ENCODE data around the gene STK17A.

Gene STK17A

DNA sequence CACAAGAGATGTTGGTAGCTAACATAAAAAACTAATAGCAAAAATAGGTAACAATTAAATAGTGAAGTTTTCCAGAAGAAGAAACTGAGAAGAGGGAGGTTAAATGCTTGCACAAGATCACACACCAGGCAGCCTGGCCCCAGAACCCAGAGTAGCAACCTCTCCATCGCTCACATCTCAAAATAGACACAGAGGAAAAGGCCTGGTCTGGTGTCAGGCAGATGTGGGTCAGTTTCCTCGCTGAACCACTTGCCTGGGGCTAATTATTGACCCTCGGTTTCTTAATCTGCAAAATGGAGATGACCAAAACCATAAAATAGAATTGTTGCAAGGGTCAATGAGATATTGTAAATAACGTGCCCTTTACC lies 44.5 kb upstream of the STK17A start:
- no peaks in the 10 kb centered on the region for H3K79me2 ChIP-seq (ENCODE audit: insufficient read depth, low read length)
- H3K4me1 ChIP-seq (ENCODE audit: insufficient read depth, low read length) = peaks cover 28% of the 10 kb centered on the region
- DNase-seq (no peak), ATAC-seq (ENCODE audit: insufficient read depth, low read depth) (no peak)
- H3K36me3 ChIP-seq (ENCODE audit: insufficient read depth, low read length) = no peaks in the 10 kb centered on the region
- TF ChIP-seq EZH2 (IDR thresholded peaks at IDR 0.05; ENCODE audit: borderline replicate concordance, low read depth, low read length, severe bottlenecking) (no peak), CTCF (IDR thresholded peaks at IDR 0.05; ENCODE audit: borderline replicate concordance, extremely low read depth, low read length, poor library complexity, severe bottlenecking) (no peak)
- H4K20me1 ChIP-seq (ENCODE audit: insufficient read depth, low read length) = no peaks in the 10 kb centered on the region
- H3K4me2 ChIP-seq (ENCODE audit: insufficient read depth, low read length) = no peak overlapping the region
- H3K9me3 ChIP-seq (ENCODE audit: insufficient read depth, low read length, severe bottlenecking) = no peaks in the 10 kb centered on the region
- H3K9ac ChIP-seq (ENCODE audit: low read depth, low read length) = no peak overlapping the region
- no peak overlapping the region; the same call in 1 of the 2 replicates for H2AFZ ChIP-seq (ENCODE audit: low read depth, low read length)
- no peaks in the 10 kb centered on the region for H3K27me3 ChIP-seq (ENCODE audit: insufficient read depth, low read length, poor library complexity)
- H3K4me3 ChIP-seq (ENCODE audit: low read depth in 1 of 2, low read length in 2 of 2) = no peak overlapping the region
- peak overlapping the region; percentile 56 for H3K27ac ChIP-seq (ENCODE audit: low read length)

DNA sequence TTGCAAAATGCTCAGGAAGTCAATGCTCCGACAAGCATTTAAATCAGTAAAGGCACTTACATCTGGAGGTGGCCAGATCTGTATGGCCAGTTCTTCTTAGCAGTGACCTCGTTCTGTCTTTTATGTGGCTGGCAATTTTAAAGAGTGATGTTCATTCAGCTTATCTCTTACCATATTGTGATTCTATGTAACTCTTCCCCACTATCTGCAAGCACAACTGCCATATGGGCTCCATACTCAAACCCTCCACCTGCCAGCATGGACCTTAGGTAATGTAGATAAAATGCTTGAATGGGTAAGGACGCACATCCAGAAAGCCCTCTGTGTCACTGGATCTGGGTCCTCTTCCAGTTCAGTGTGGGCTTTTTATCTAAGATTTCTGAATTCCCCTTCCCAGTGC lies 42.4 kb upstream of the STK17A start:
- no peak for ATAC-seq (ENCODE audit: insufficient read depth, low read depth)
- H4K20me1 ChIP-seq (ENCODE audit: insufficient read depth, low read length) = no peaks in the 10 kb centered on the region
- no peaks in the 10 kb centered on the region for H3K9me3 ChIP-seq (ENCODE audit: insufficient read depth, low read length, severe bottlenecking)
- H3K4me3 ChIP-seq (ENCODE audit: low read depth in 1 of 2, low read length in 2 of 2) = no peak overlapping the region
- H3K4me2 ChIP-seq (ENCODE audit: insufficient read depth, low read length) = no peak overlapping the region
- no peak for TF ChIP-seq CTCF (IDR thresholded peaks at IDR 0.05; ENCODE audit: borderline replicate concordance, extremely low read depth, low read length, poor library complexity, severe bottlenecking)
- no peak for TF ChIP-seq EZH2 (IDR thresholded peaks at IDR 0.05; ENCODE audit: borderline replicate concordance, low read depth, low read length, severe bottlenecking)
- no peaks in the 10 kb centered on the region for H3K79me2 ChIP-seq (ENCODE audit: insufficient read depth, low read length)
- no peaks in the 10 kb centered on the region for H3K36me3 ChIP-seq (ENCODE audit: insufficient read depth, low read length)
- DNase-seq = no peak
- no peak overlapping the region for H2AFZ ChIP-seq (ENCODE audit: low read depth, low read length)
- peaks cover 29% of the 10 kb centered on the region for H3K4me1 ChIP-seq (ENCODE audit: insufficient read depth, low read length)
- H3K9ac ChIP-seq (ENCODE audit: low read depth, low read length) = no peak overlapping the region
- no peaks in the 10 kb centered on the region for H3K27me3 ChIP-seq (ENCODE audit: insufficient read depth, low read length, poor library complexity)
- no peak overlapping the region for H3K27ac ChIP-seq (ENCODE audit: low read length)

GRCh38 chr7:43542716-43543115 lies 40.2 kb upstream of the STK17A start:
- Histone ChIP-seq H3K4me2 (ENCODE audit: insufficient read depth, low read length) (no peak overlapping the region), H3K79me2 (ENCODE audit: insufficient read depth, low read length) (no peaks in the 10 kb centered on the region), H3K9me3 (ENCODE audit: insufficient read depth, low read length, severe bottlenecking) (no peaks in the 10 kb centered on the region), H3K4me3 (ENCODE audit: low read depth in 1 of 2, low read length in 2 of 2) (no peak overlapping the region), H3K27ac (ENCODE audit: low read length) (no peak overlapping the region), H4K20me1 (ENCODE audit: insufficient read depth, low read length) (no peaks in the 10 kb centered on the region), H3K36me3 (ENCODE audit: insufficient read depth, low read length) (no peaks in the 10 kb centered on the region), H3K9ac (ENCODE audit: low read depth, low read length) (no peak overlapping the region), H3K4me1 (ENCODE audit: insufficient read depth, low read length) (peaks cover 12% of the 10 kb centered on the region), H3K27me3 (ENCODE audit: insufficient read depth, low read length, poor library complexity) (no peaks in the 10 kb centered on the region), H2AFZ (ENCODE audit: low read depth, low read length) (no peak overlapping the region)
- DNase-seq = no peak
- ATAC-seq (ENCODE audit: insufficient read depth, low read depth) = no peak
- TF ChIP-seq CTCF (IDR thresholded peaks at IDR 0.05; ENCODE audit: borderline replicate concordance, extremely low read depth, low read length, poor library complexity, severe bottlenecking) = no peak
- TF ChIP-seq EZH2 (IDR thresholded peaks at IDR 0.05; ENCODE audit: borderline replicate concordance, low read depth, low read length, severe bottlenecking) = no peak

- Histone ChIP-seq H2AFZ (ENCODE audit: low read depth, low read length) (no peak overlapping the region), H3K4me3 (ENCODE audit: low read depth in 1 of 2, low read length in 2 of 2) (no peak overlapping the region), H3K4me1 (ENCODE audit: insufficient read depth, low read length) (peaks cover 4% of the 10 kb centered on the region), H3K4me2 (ENCODE audit: insufficient read depth, low read length) (no peak overlapping the region), H3K9me3 (ENCODE audit: insufficient read depth, low read length, severe bottlenecking) (no peaks in the 10 kb centered on the region), H3K9ac (ENCODE audit: low read depth, low read length) (no peak overlapping the region), H3K79me2 (ENCODE audit: insufficient read depth, low read length) (no peaks in the 10 kb centered on the region), H3K27me3 (ENCODE audit: insufficient read depth, low read length, poor library complexity) (no peaks in the 10 kb centered on the region), H3K27ac (ENCODE audit: low read length) (no peak overlapping the region), H3K36me3 (ENCODE audit: insufficient read depth, low read length) (no peaks in the 10 kb centered on the region), H4K20me1 (ENCODE audit: insufficient read depth, low read length) (no peaks in the 10 kb centered on the region)
- no peak for TF ChIP-seq CTCF (IDR thresholded peaks at IDR 0.05; ENCODE audit: borderline replicate concordance, extremely low read depth, low read length, poor library complexity, severe bottlenecking)
- TF ChIP-seq EZH2 (IDR thresholded peaks at IDR 0.05; ENCODE audit: borderline replicate concordance, low read depth, low read length, severe bottlenecking) = no peak
- no peak for DNase-seq
- ATAC-seq (ENCODE audit: insufficient read depth, low read depth) = no peak
These were observed 36.7 kb upstream of the STK17A start for GRCh38 chr7:43546231-43546630.
